H1 (cell line): ENCODE data around the gene NUP210. TPM values are rescaled to one million over a fixed set of nuclear protein-coding genes. Genes with fewer than 3 reads are reported as not detected.

Source experiments
- CTCF ChIA-PET: fragments of 300-600 bp; sonication (Branson Sonifier 250); formaldehyde crosslinking; loops from one replicate; lab custom pipeline; 2021; ENCODE audit not compliant: partially characterized antibody; lab: Charles Lee
- POLR2A ChIA-PET: fragments of 300-600 bp; sonication (Branson Sonifier 250); formaldehyde crosslinking; loops from one replicate; lab custom pipeline; 2021; ENCODE audit warnings: inconsistent platforms; ENCODE audit not compliant: partially characterized antibody; lab: Charles Lee
- DNase-seq, 2 experiments: peaks; one replicate each; pipeline versions ENCODE4 v3.0.0 to v3.0.0-alpha.2; 2010 to 2022; ENCODE audit warnings: low spot score in 2 of 2, low read depth in 1 of 2, mixed read lengths in 1 of 2
- FAIRE-seq: peaks from 2 replicates; lab custom pipeline; 2011; peaks lifted over from hg19 to GRCh38; lab: Jason Lieb, UNC
- H2AFZ ChIP-seq: 2 replicates; pipeline ENCODE4 v1.8.1; 2012; ENCODE audit warnings: low read length, inconsistent platforms
- H2AK5ac ChIP-seq: 2 replicates; pipeline ENCODE4 v1.6.1; 2013; ENCODE audit warnings: low read depth, low read length
- H2BK120ac ChIP-seq: replicated peaks from 2 replicates; pipeline ENCODE3; 2013; ENCODE audit warnings: low read depth, low read length, inconsistent platforms
- H2BK12ac ChIP-seq: 2 replicates; pipeline ENCODE4 v1.6.1; 2013; ENCODE audit warnings: low read depth, low read length
- H2BK15ac ChIP-seq: 2 replicates; pipeline ENCODE4 v1.6.1; 2013; ENCODE audit warnings: low read length
- H2BK20ac ChIP-seq: 2 replicates; pipeline ENCODE4 v1.6.1; 2013; ENCODE audit warnings: low read length
- H2BK5ac ChIP-seq: 2 replicates; pipeline ENCODE4 v1.6.1; 2013; ENCODE audit warnings: low read depth, low read length
- H3K14ac ChIP-seq: 2 replicates; pipeline ENCODE4 v1.6.1; 2013; ENCODE audit warnings: inconsistent platforms; ENCODE audit not compliant: insufficient read length
- H3K18ac ChIP-seq: 2 replicates; pipeline ENCODE4 v1.6.1; 2013; ENCODE audit warnings: low read length; ENCODE audit errors: extremely low read depth
- H3K23ac ChIP-seq: 2 replicates; pipeline ENCODE4 v1.6.1; 2013; ENCODE audit warnings: inconsistent platforms; ENCODE audit not compliant: insufficient read length
- H3K23me2 ChIP-seq: 2 replicates; pipeline ENCODE4 v1.6.1; 2013; ENCODE audit warnings: low read depth, low read length
- H3K27ac ChIP-seq: 2 replicates; pipeline ENCODE4 v1.6.1; 2011; ENCODE audit warnings: low read depth, low read length, inconsistent platforms
- H3K27me3 ChIP-seq, 4 experiments: replicated peaks in 1 of 4; 1 replicate in 1 of 4; 2 replicates in 3 of 4; pipeline versions ENCODE4 v1.6.1 to v1.8.1; 2011 to 2013; ENCODE audit warnings: low read length in 3 of 4, mild to moderate bottlenecking in 3 of 4, inconsistent platforms in 2 of 4, mixed read lengths in 2 of 4, moderate library complexity in 1 of 4; ENCODE audit not compliant: control insufficient read depth in 3 of 4, insufficient read depth in 3 of 4; ENCODE audit errors: extremely low read depth in 1 of 4
- H3K36me3 ChIP-seq, 4 experiments: 2 replicates each; pipeline versions ENCODE4 v1.6.1 to v1.8.1; 2011 to 2013; ENCODE audit warnings: mild to moderate bottlenecking in 4 of 4, low read length in 3 of 4, moderate library complexity in 2 of 4, control low read depth in 1 of 4, inconsistent platforms in 1 of 4; ENCODE audit not compliant: insufficient read depth in 4 of 4, control insufficient read depth in 2 of 4
- H3K4ac ChIP-seq: replicated peaks from 2 replicates; pipeline ENCODE3; 2013; ENCODE audit warnings: low read length, low read depth, mixed read lengths, inconsistent platforms; ENCODE audit not compliant: insufficient read length
- H3K4me1 ChIP-seq, 4 experiments: replicated peaks in 1 of 4; 1 replicate in 1 of 4; 2 replicates in 3 of 4; pipeline versions ENCODE4 v1.6.1 to v1.8.1; 2011 to 2013; ENCODE audit warnings: low read length in 3 of 4, inconsistent platforms in 2 of 4, mixed read lengths in 1 of 4; ENCODE audit not compliant: insufficient read depth in 4 of 4, control insufficient read depth in 3 of 4
- H3K4me2 ChIP-seq, 2 experiments: 2 replicates each; pipeline versions ENCODE4 v1.6.1 to v1.8.1; 2011 to 2013; ENCODE audit warnings: low read depth in 2 of 2, low read length in 2 of 2, control low read depth in 1 of 2, inconsistent platforms in 1 of 2, mild to moderate bottlenecking in 1 of 2; ENCODE audit not compliant: insufficient read depth in 1 of 2
- H3K4me3 ChIP-seq, 4 experiments: fragments of 200-600, 300-600 bp in 1 of 4; sonication (generic), shearing (Covaris generic), sonication (Bioruptor Twin) in 1 of 4; 2 replicates each; pipeline versions ENCODE4 v1.5.1 to v1.8.1; 2011 to 2016; ENCODE audit warnings: low read length in 4 of 4, low read depth in 3 of 4, control low read depth in 2 of 4, inconsistent platforms in 2 of 4, mild to moderate bottlenecking in 2 of 4, mixed read lengths in 1 of 4, moderate library complexity in 1 of 4; ENCODE audit not compliant: insufficient read depth in 2 of 4; ENCODE audit errors: extremely low read depth in 1 of 4
- H3K56ac ChIP-seq: replicated peaks from 2 replicates; pipeline ENCODE3; 2013; ENCODE audit warnings: low read depth, mild to moderate bottlenecking, mixed read lengths, low read length, inconsistent platforms; ENCODE audit not compliant: insufficient read length
- H3K79me1 ChIP-seq: 2 replicates; pipeline ENCODE4 v1.6.1; 2013; ENCODE audit warnings: low read depth, low read length, control low read depth
- H3K79me2 ChIP-seq, 2 experiments: 2 replicates each; pipeline versions ENCODE4 v1.6.1 to v1.8.1; 2012 to 2013; ENCODE audit warnings: low read length in 2 of 2, mild to moderate bottlenecking in 2 of 2, inconsistent platforms in 1 of 2; ENCODE audit not compliant: insufficient read depth in 2 of 2, control insufficient read depth in 1 of 2
- H3K9ac ChIP-seq, 4 experiments: replicated peaks in 1 of 4; 1 replicate in 1 of 4; 2 replicates in 3 of 4; pipeline versions ENCODE4 v1.6.1 to v1.8.1; 2011 to 2013; ENCODE audit warnings: low read depth in 3 of 4, low read length in 3 of 4, control low read depth in 2 of 4, mild to moderate bottlenecking in 2 of 4, moderate library complexity in 2 of 4, inconsistent platforms in 1 of 4; ENCODE audit errors: extremely low read depth in 1 of 4
- H3K9me3 ChIP-seq, 2 experiments: 2 replicates each; pipeline versions ENCODE4 v1.6.1 to v1.8.1; 2012 to 2013; ENCODE audit warnings: mild to moderate bottlenecking in 2 of 2, moderate library complexity in 2 of 2, control low read depth in 1 of 2, inconsistent platforms in 1 of 2, low read depth in 1 of 2, low read length in 1 of 2, mixed read lengths in 1 of 2; ENCODE audit not compliant: insufficient read depth in 2 of 2
- H4K20me1 ChIP-seq, 2 experiments: replicated peaks in 1 of 2; 2 replicates each; pipeline versions ENCODE3 to v1.8.1; 2011 to 2013; ENCODE audit warnings: inconsistent platforms in 2 of 2, low read length in 2 of 2, mild to moderate bottlenecking in 1 of 2; ENCODE audit not compliant: insufficient read depth in 2 of 2, control insufficient read depth in 1 of 2
- H4K5ac ChIP-seq: 2 replicates; pipeline ENCODE4 v1.6.1; 2013; ENCODE audit warnings: low read length, low read depth, mixed read lengths, inconsistent platforms; ENCODE audit not compliant: insufficient read length
- H4K8ac ChIP-seq: 2 replicates; pipeline ENCODE4 v1.8.0; 2013; ENCODE audit warnings: mild to moderate bottlenecking, moderate library complexity, low read length, inconsistent platforms; ENCODE audit not compliant: insufficient read depth; ENCODE audit errors: extremely low read depth
- H4K91ac ChIP-seq: replicated peaks from 2 replicates; pipeline ENCODE3; 2013; ENCODE audit warnings: low read length, mixed read lengths, inconsistent platforms; ENCODE audit not compliant: insufficient read length
- BACH1 ChIP-seq: IDR thresholded peaks from 2 replicates; pipeline ENCODE4 v1.6.1; 2012; ENCODE audit warnings: low read length, improper control_type of control experiment
- BRCA1 ChIP-seq: IDR thresholded peaks from 2 replicates; pipeline ENCODE4 v1.6.1; 2012; ENCODE audit warnings: low read depth, low read length, improper control_type of control experiment
- JUND ChIP-seq: IDR thresholded peaks from 2 replicates; pipeline ENCODE4 v1.6.1; 2011; ENCODE audit warnings: mild to moderate bottlenecking, improper control_type of control experiment, low read length
- NANOG ChIP-seq: IDR thresholded peaks from 2 replicates; pipeline ENCODE4 v1.6.1; 2011; ENCODE audit warnings: low read length, low read depth, mild to moderate bottlenecking, inconsistent platforms; ENCODE audit not compliant: insufficient read depth, poor library complexity, severe bottlenecking
- RBBP5 ChIP-seq: IDR thresholded peaks from 2 replicates; pipeline ENCODE4 v1.7.1; 2012; ENCODE audit warnings: low read depth, mild to moderate bottlenecking, inconsistent platforms, low read length, moderate library complexity, borderline replicate concordance
- SP1 ChIP-seq: IDR thresholded peaks from 2 replicates; pipeline ENCODE4 v1.6.1; 2011; ENCODE audit warnings: low read depth, low read length
- WGBS, 2 experiments: shearing (Covaris generic) in 1 of 2; methylation state at CpG; one replicate each; pipeline versions ENCODE4 v1.1.6 to v1.1.7; 2013 to 2015; ENCODE audit warnings: low lambda C conversion rate in 2 of 2, mixed read lengths in 2 of 2, inconsistent platforms in 1 of 2, low coverage in 1 of 2, missing lambda C conversion rate in 1 of 2; ENCODE audit not compliant: insufficient replicate concordance in 2 of 2, insufficient coverage in 1 of 2, insufficient read length in 1 of 2; ENCODE audit errors: extremely low coverage in 1 of 2, missing lambda C conversion rate in 1 of 2; 5-methylcytosine and 5-hydroxymethylcytosine counted together
- polyA plus RNA-seq, 7 experiments: library from polyadenylated mRNA; depleted of rRNA in 3 of 7; stranded (reverse) in 5 of 7; unstranded in 2 of 7; fragments of >200 nt in 5 of 7; fragments of 200-250 nt in 2 of 7; gene quantifications; 1 replicate in 5 of 7; 2 replicates in 1 of 7; 4 replicates in 1 of 7; pipeline versions ENCODE4 v1.2.1 to v1.2.3, GENCODE V29; 2011 to 2013; ENCODE audit warnings: missing spikeins in 2 of 7, mixed read lengths in 2 of 7
- total RNA-seq: library from RNA; stranded (reverse); fragmentation: NEBNext Ultra II Directional; extraction: Animal tissue kit (Norgen Biotek cat#: 25700); gene quantifications from 2 replicates; pipeline ENCODE4 v1.2.1, GENCODE V29; 2021

The NUP210 gene
- total and polyA plus RNA-seq, 2 of the 8 experiments (the other 6 are each of a cell fraction or from before 2014, with no cell fraction given) = 51.0 to 53.7 TPM

DNA sequence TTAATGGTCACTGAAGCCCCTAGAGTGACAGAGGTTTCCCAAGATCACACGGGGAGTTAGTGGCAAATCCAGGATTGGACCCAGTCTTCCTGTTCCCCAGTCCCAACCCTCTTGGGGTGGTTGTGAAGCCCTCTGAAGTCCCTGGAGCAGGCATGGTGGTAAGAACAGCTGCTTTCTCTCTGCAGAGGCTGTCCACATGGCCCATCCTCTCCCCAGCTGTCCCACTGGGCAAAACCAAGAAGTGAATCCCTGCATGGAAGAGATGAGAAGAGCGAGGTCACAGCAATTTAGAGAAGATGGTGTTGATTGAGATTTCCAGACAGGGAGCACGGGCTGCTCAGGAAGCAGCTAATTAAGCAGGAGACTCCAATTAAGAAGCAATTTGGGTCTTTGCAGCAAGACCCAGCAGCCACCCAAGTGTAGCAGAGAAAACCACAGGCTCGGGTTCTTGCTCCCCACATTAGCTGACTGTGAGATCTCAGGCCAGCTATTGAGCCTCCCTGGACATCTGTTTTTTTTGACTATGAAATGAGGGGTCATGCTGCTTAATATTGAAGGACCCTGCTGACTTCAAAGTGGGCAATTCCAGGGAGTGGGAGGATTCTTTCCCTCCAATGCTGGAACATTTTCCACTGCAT is 45.2 kb upstream of the NUP210 start:
- Histone ChIP-seq H4K5ac (no peak overlapping the region), H3K9me3 (no peaks in the 10 kb centered on the region), H3K23ac (no peak overlapping the region), H3K36me3 (no peaks in the 10 kb centered on the region), H4K91ac (no peak overlapping the region), H3K79me2 (no peaks in the 10 kb centered on the region), H3K4me2 (no peak overlapping the region), H2BK15ac (no peak overlapping the region), H3K27me3 (peaks cover 3 to 9% (median 9%) of the 10 kb centered on the region in 4 experiments; a peak in 6 of 7 replicates), H3K56ac (no peak overlapping the region), H2AFZ (no peak overlapping the region), H3K9ac (no peak overlapping the region), H4K20me1 (no peaks in the 10 kb centered on the region), H3K23me2 (no peaks in the 10 kb centered on the region), H2AK5ac (no peak overlapping the region), H2BK20ac (no peak overlapping the region), H2BK5ac (no peak overlapping the region), H3K27ac (no peak overlapping the region), H3K14ac (no peak overlapping the region), H3K4me1 (peaks cover 0 to 2% (median 0%) of the 10 kb centered on the region in 4 experiments; a peak in 2 of 7 replicates), H2BK12ac (no peak overlapping the region), H3K4ac (no peak overlapping the region), H4K8ac (no peak overlapping the region; the same call in 1 of the 2 replicates), H3K79me1 (no peaks in the 10 kb centered on the region), H2BK120ac (no peak overlapping the region), H3K18ac (no peak overlapping the region), H3K4me3 (no peak overlapping the region)
- ChIA-PET POLR2A (no interaction called here), CTCF (interaction anchor here (0.7 to 1.3 kb wide), 2 partner anchors 34 to 481 kb away, joined by 3 to 4 read pairs; no protein-coding TSS in a partner anchor)
- TF ChIP-seq JUND (no peak), NANOG (no peak), BRCA1 (no peak), BACH1 (no peak), RBBP5 (no peak), SP1 (no peak)
- 88% methylated on average over 4 of the region's 4 CpGs; no CpG with 5 or more reads in 1 of the 2 experiments for WGBS, 2 experiments
- no peak for FAIRE-seq
- no peak for DNase-seq
